Measurements from ENCODE around the gene PGA4.

GRCh38 chr11:61264371-61264770 is 42.2 kb downstream of the PGA4 start:
- TF ChIP-seq CTCF (conservative IDR thresholded peaks at IDR 0.05; ENCODE audit: low read depth, low read length) (no peak), EZH2 (IDR thresholded peaks at IDR 0.05; ENCODE audit: borderline replicate concordance, low read depth, low read length, poor library complexity, severe bottlenecking) (no peak)

Measured in A673 (cell line).